ENCODE data around the gene LYPD3.

DNA sequence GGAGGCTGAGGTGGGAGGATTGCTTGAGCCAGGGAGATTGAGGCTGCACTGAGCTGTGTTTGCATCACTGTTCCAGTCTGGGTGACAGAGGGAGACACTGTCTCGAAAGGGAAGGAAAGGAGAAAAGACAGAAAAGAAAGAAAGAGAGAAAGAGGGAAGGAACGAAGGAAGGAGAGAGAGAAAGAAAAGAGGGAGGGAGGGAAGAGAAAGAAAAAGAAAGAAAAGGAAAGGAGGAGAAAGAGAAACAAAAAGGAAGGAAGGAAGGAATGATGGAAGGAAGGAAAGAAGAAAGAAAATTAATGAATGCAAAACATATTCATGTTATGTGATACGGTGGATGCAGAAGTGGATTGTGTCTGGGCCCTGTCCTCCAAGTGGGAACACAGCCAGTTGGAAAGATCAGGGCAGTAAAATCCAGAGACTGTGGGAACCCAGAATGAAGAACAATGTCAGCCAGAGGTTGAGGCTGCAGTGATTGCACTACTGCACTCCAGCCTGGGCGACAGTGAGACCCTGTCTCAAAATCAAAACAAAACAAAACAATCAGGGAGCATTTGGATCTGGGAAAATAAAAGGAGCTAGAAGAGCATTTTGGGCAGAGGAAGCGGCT, 32.9 kb upstream of the LYPD3 start:
- TF ChIP-seq, protein P1, sequence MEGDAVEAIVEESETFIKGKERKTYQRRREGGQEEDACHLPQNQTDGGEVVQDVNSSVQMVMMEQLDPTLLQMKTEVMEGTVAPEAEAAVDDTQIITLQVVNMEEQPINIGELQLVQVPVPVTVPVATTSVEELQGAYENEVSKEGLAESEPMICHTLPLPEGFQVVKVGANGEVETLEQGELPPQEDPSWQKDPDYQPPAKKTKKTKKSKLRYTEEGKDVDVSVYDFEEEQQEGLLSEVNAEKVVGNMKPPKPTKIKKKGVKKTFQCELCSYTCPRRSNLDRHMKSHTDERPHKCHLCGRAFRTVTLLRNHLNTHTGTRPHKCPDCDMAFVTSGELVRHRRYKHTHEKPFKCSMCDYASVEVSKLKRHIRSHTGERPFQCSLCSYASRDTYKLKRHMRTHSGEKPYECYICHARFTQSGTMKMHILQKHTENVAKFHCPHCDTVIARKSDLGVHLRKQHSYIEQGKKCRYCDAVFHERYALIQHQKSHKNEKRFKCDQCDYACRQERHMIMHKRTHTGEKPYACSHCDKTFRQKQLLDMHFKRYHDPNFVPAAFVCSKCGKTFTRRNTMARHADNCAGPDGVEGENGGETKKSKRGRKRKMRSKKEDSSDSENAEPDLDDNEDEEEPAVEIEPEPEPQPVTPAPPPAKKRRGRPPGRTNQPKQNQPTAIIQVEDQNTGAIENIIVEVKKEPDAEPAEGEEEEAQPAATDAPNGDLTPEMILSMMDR (IDR thresholded peaks at IDR 0.05) = no peak
- no peak for TF ChIP-seq EZH2 (IDR thresholded peaks at IDR 0.05)
- no peak for TF ChIP-seq EZH2phosphoT487 (IDR thresholded peaks at IDR 0.05)

Data from neural progenitor cell (in vitro differentiated cells).